Measurements from ENCODE around the gene MLN.

GRCh38 chr6:33806841-33807240 lies 3.0 kb upstream of the MLN start:
- no peak for TF ChIP-seq CTCF (IDR thresholded peaks at IDR 0.05)
- no peak for TF ChIP-seq MXI1 (IDR thresholded peaks at IDR 0.05; ENCODE audit: low read depth, low read length)
- no peak for TF ChIP-seq TCF12 (IDR thresholded peaks at IDR 0.05)
- no peak for TF ChIP-seq TEAD4 (IDR thresholded peaks at IDR 0.05; ENCODE audit: borderline replicate concordance, insufficient read depth)
- TF ChIP-seq ZBTB33 (IDR thresholded peaks at IDR 0.05; ENCODE audit: borderline replicate concordance, low read depth), result no peak
- TF ChIP-seq SIN3A (IDR thresholded peaks at IDR 0.05; ENCODE audit: borderline replicate concordance, low read depth, low read length), result no peak
- TF ChIP-seq RAD21 (IDR thresholded peaks at IDR 0.05; ENCODE audit: low read length), result no peak
- no peak for TF ChIP-seq TAF1 (IDR thresholded peaks at IDR 0.05; ENCODE audit: borderline replicate concordance, low read depth, low read length)
- no peak for TF ChIP-seq EP300 (IDR thresholded peaks at IDR 0.05; ENCODE audit: borderline replicate concordance in 1 of 2, low read depth in 1 of 2, low read length in 1 of 2)
- TF ChIP-seq REST (IDR thresholded peaks at IDR 0.05; ENCODE audit: low read depth, low read length), result no peak

Measured in SK-N-SH (cell line).